HG02870 (cell line): ENCODE measurements around the gene ANAPC16.

ENCODE experiments used
- ATAC-seq: cut with Tn5 transposase; IDR thresholded peaks from one replicate; pipeline ENCODE4 v1.9.1; 2021; ENCODE audit warnings: mild to moderate bottlenecking, moderate library complexity; ENCODE audit not compliant: unreplicated experiment

The ANAPC16 gene

GRCh38 chr10:72242675-72243074 is 26.9 kb downstream of the ANAPC16 start:
- no peak for ATAC-seq

- ATAC-seq = no peak
These were observed 28.1 kb downstream of the ANAPC16 start for GRCh38 chr10:72243822-72244437.

- no peak for ATAC-seq
These were observed 28.8 kb downstream of the ANAPC16 start for GRCh38 chr10:72244573-72245038.

- ATAC-seq = no peak
These were observed 30.2 kb downstream of the ANAPC16 start for GRCh38 chr10:72245949-72246525.

GRCh38 chr10:72248468-72249151 is 32.8 kb downstream of the ANAPC16 start:
- ATAC-seq = peak; percentile 82

- peak; percentile 5 for ATAC-seq
These were observed 33.5 kb downstream of the ANAPC16 start for GRCh38 chr10:72249176-72249862.

- ATAC-seq = no peak
These were observed 34.9 kb downstream of the ANAPC16 start for GRCh38 chr10:72250666-72251065.

GRCh38 chr10:72251635-72252034 is 35.8 kb downstream of the ANAPC16 start:
- no peak for ATAC-seq

- no peak for ATAC-seq
These were observed 37.2 kb downstream of the ANAPC16 start for GRCh38 chr10:72252972-72253371.

GRCh38 chr10:72253578-72253977 is 37.8 kb downstream of the ANAPC16 start:
- no peak for ATAC-seq

- ATAC-seq = no peak
These were observed 39.2 kb downstream of the ANAPC16 start for GRCh38 chr10:72254813-72255568.

- no peak for ATAC-seq
These were observed 40.3 kb downstream of the ANAPC16 start for GRCh38 chr10:72255977-72256729.

- ATAC-seq = peak; percentile 30
These were observed 41.5 kb downstream of the ANAPC16 start for GRCh38 chr10:72257051-72257892.

GRCh38 chr10:72258617-72259016 is 42.8 kb downstream of the ANAPC16 start:
- no peak for ATAC-seq

GRCh38 chr10:72259491-72260238 is 43.9 kb downstream of the ANAPC16 start:
- no peak for ATAC-seq

- peak; percentile 50 for ATAC-seq
These were observed 44.6 kb downstream of the ANAPC16 start for GRCh38 chr10:72260239-72260975.

GRCh38 chr10:72260976-72261783 is 45.4 kb downstream of the ANAPC16 start:
- ATAC-seq = peak; percentile 38
